ENCODE data around the gene SURF2. TPM values are rescaled to one million over a fixed set of nuclear protein-coding genes. Genes with fewer than 3 reads are reported as not detected.
A peak's percentile ranks its signal among the peaks of the same experiment; 100 is the strongest.

Gene SURF2
- total and polyA plus RNA-seq, 3 experiments from 2014 or later: 34.9 to 46.6 (median 35.2) TPM

DNA sequence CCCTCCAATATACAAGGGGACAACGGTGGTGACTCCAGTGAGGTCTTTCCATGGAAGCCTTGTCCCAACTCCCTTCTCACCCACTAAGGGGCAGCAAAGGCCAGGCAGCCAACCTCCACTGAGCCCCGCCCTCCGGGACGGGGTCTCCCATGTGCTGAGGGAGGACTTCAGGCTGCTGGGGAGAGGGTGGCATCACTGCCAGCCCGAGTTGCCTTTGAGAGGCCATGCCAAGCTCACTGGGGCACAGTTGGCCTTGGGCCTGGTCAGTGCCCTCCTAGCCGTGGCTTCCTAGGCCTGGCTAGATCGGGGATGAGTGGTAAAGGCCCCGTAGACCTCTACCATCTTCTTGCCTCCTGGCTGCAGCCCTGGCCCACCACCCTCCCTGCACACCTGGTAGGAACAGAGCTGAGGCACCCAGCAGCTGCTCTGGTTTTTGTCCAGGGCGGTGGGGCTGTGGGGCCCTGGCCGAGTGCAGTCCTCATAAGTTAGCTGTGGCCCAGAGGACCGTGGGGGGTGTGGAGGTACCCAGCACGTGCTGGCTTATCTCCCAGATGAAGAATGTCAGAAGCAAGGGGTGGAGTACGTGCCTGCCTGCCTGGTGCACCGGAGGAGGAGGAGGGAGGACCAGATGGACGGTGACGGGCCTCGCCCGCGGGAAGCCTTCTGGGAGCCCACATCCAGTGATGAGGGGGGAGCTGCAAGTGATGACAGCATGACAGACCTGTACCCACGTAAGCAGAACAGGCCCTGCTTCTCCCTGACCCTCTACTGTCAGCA is 3.2 kb downstream of the SURF2 start:
- DNase-seq: no peak
- H3K4me3 ChIP-seq (ENCODE audit: low read length): no peak overlapping the region
- Mint-ChIP-seq H3K27me3 (peaks cover 0 to 3% of the 10 kb centered on the region in 2 donors), H3K4me3 (peak overlapping the region in 3 of 7 donors; percentile 36 to 82 (median 75)), H3K4me1 (peaks cover 28 to 62% (median 30%) of the 10 kb centered on the region in 3 donors), H3K36me3 (peaks cover 4 to 74% (median 9%) of the 10 kb centered on the region in 3 donors), H3K9me3 (no peaks in the 10 kb centered on the region), H3K27ac (peak overlapping the region in 7 of 8 donors; percentile 39 to 88 (median 66))
- ChIA-PET POLR2A (interaction anchor here (5.9 kb wide), 1 partner anchor 12 kb away, joined by 58 read pairs; no protein-coding TSS in a partner anchor), CTCF (interaction anchor here (1.5 to 8.2 kb wide), 2 partner anchors 13 to 205 kb away, joined by 3 to 84 read pairs; no protein-coding TSS in a partner anchor)
- peaks cover 47% of the 10 kb centered on the region for H3K36me3 ChIP-seq (ENCODE audit: insufficient read depth, low read length)
- H3K4me1 ChIP-seq (ENCODE audit: insufficient read depth, low read length): peaks cover 32% of the 10 kb centered on the region
- H3K9me3 ChIP-seq (ENCODE audit: low read length): no peaks in the 10 kb centered on the region
- no peak overlapping the region for H3K27ac ChIP-seq (ENCODE audit: low read depth, low read length)
- no peaks in the 10 kb centered on the region for H3K27me3 ChIP-seq (ENCODE audit: insufficient read depth, low read length, poor library complexity, severe bottlenecking)

- H3K27ac ChIP-seq (ENCODE audit: low read depth, low read length): no peak overlapping the region
- Mint-ChIP-seq H3K36me3 (peaks cover 4 to 85% (median 9%) of the 10 kb centered on the region in 3 donors), H3K27ac (peak overlapping the region in 6 of 8 donors; percentile 54 to 95 (median 76)), H3K4me1 (peaks cover 31 to 65% (median 31%) of the 10 kb centered on the region in 3 donors), H3K9me3 (no peaks in the 10 kb centered on the region), H3K4me3 (peak overlapping the region in 1 of 7 donors; percentile 76), H3K27me3 (peaks cover 0 to 3% of the 10 kb centered on the region in 2 donors)
- no peaks in the 10 kb centered on the region for H3K27me3 ChIP-seq (ENCODE audit: insufficient read depth, low read length, poor library complexity, severe bottlenecking)
- no peak for DNase-seq
- H3K4me3 ChIP-seq (ENCODE audit: low read length): no peak overlapping the region
- H3K9me3 ChIP-seq (ENCODE audit: low read length): no peaks in the 10 kb centered on the region
- CTCF ChIA-PET: interaction anchor here (1.2 to 8.2 kb wide), 2 partner anchors 12 to 45 kb away, joined by 3 to 84 read pairs; no protein-coding TSS in a partner anchor
- H3K36me3 ChIP-seq (ENCODE audit: insufficient read depth, low read length): peaks cover 58% of the 10 kb centered on the region
- peaks cover 21% of the 10 kb centered on the region for H3K4me1 ChIP-seq (ENCODE audit: insufficient read depth, low read length)
- POLR2A ChIA-PET: no interaction called here
These were observed 4.3 kb downstream of the SURF2 start for GRCh38 chr9:133360400-133361393.

- Histone ChIP-seq H3K4me1 (ENCODE audit: insufficient read depth, low read length) (peaks cover 18% of the 10 kb centered on the region), H3K36me3 (ENCODE audit: insufficient read depth, low read length) (peaks cover 67% of the 10 kb centered on the region), H3K4me3 (ENCODE audit: low read length) (no peak overlapping the region), H3K9me3 (ENCODE audit: low read length) (no peaks in the 10 kb centered on the region), H3K27me3 (ENCODE audit: insufficient read depth, low read length, poor library complexity, severe bottlenecking) (no peaks in the 10 kb centered on the region), H3K27ac (ENCODE audit: low read depth, low read length) (no peak overlapping the region)
- no peaks in the 10 kb centered on the region for H3K27me3 Mint-ChIP-seq
- H3K27ac Mint-ChIP-seq: peak overlapping the region in 6 of 8 donors; percentile 50 to 95 (median 76)
- CTCF ChIA-PET: interaction anchor here (1.2 to 1.7 kb wide), 2 partner anchors 10 to 44 kb away, joined by 3 to 7 read pairs; no protein-coding TSS in a partner anchor
- H3K9me3 Mint-ChIP-seq: no peaks in the 10 kb centered on the region
- peak overlapping the region in 1 of 7 donors; percentile 76 for H3K4me3 Mint-ChIP-seq
- DNase-seq: no peak
- H3K36me3 Mint-ChIP-seq: peaks cover 4 to 91% (median 11%) of the 10 kb centered on the region in 3 donors
- POLR2A ChIA-PET: no interaction called here
- peaks cover 32 to 70% (median 39%) of the 10 kb centered on the region in 3 donors for H3K4me1 Mint-ChIP-seq
These were observed 5.2 kb downstream of the SURF2 start for GRCh38 chr9:133361507-133362092.

DNA sequence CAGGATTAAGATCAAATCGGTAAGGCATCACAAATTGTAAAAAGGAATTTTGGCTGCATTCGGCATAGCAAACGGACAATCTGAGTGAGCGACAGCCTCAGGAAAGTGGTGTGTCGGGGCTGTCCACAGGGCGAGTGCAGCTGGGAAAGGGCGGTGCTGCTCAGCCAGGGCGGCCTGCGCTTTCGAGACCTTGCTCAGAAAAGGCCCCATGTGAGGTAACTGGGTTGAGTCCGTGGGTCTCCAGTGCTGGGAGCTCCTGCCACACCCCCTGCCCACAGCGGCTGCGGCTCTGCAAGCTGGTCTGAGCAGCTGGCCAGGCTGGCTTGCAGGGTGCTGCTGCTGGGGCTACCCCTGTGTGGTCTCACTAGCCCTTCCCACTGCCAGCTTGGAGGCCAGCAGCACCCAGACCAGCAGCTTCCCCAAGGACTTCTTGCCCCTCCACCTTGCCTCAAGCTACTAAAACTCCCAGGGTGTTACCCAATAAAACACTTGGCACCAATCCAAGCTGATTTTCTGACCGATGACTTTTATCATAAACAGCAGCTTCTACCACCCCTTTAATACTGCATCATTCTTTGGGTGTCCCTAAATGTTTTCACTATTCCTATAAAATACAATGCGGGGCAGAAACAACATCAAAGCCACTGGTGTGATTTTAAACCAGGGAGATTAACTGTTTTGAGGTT is 6.2 kb downstream of the SURF2 start:
- Histone ChIP-seq H3K4me1 (ENCODE audit: insufficient read depth, low read length) (peaks cover 20% of the 10 kb centered on the region), H3K27ac (ENCODE audit: low read depth, low read length) (no peak overlapping the region), H3K27me3 (ENCODE audit: insufficient read depth, low read length, poor library complexity, severe bottlenecking) (no peaks in the 10 kb centered on the region), H3K9me3 (ENCODE audit: low read length) (no peaks in the 10 kb centered on the region), H3K36me3 (ENCODE audit: insufficient read depth, low read length) (peaks cover 75% of the 10 kb centered on the region), H3K4me3 (ENCODE audit: low read length) (no peak overlapping the region)
- Mint-ChIP-seq H3K4me3 (peak overlapping the region in 1 of 7 donors; percentile 76), H3K27ac (peak overlapping the region in 4 of 8 donors; percentile 12 to 87 (median 46)), H3K4me1 (peaks cover 30 to 72% (median 33%) of the 10 kb centered on the region in 3 donors), H3K36me3 (peaks cover 4 to 96% (median 11%) of the 10 kb centered on the region in 3 donors), H3K27me3 (no peaks in the 10 kb centered on the region), H3K9me3 (no peaks in the 10 kb centered on the region)
- ChIA-PET POLR2A (interaction anchor here (0.5 to 0.7 kb wide), 2 partner anchors 12 to 57 kb away, joined by 4 read pairs; no protein-coding TSS in a partner anchor), CTCF (interaction anchor here (1.0 to 3.4 kb wide), 3 partner anchors 9 to 42 kb away, joined by 3 to 10 read pairs (median 7); no protein-coding TSS in a partner anchor)
- DNase-seq: no peak

GRCh38 chr9:133366435-133366834 is 10.1 kb downstream of the SURF2 start:
- peaks cover 47% of the 10 kb centered on the region for H3K4me1 ChIP-seq (ENCODE audit: insufficient read depth, low read length)
- no peak for DNase-seq
- Mint-ChIP-seq H3K27me3 (no peaks in the 10 kb centered on the region), H3K9me3 (no peaks in the 10 kb centered on the region), H3K4me3 (no peak overlapping the region), H3K27ac (peak overlapping the region in 4 of 8 donors; percentile 36 to 62 (median 53)), H3K36me3 (peaks cover 3 to 86% (median 16%) of the 10 kb centered on the region in 3 donors), H3K4me1 (peaks cover 51 to 87% (median 51%) of the 10 kb centered on the region in 3 donors)
- CTCF ChIA-PET: interaction anchor here (0.9 to 2.8 kb wide), 3 partner anchors 10 to 180 kb away, joined by 3 to 11 read pairs (median 8); partner anchors contain the start of genes SURF1 and SURF2
- POLR2A ChIA-PET: no interaction called here
- H3K4me3 ChIP-seq (ENCODE audit: low read length): no peak overlapping the region
- no peaks in the 10 kb centered on the region for H3K9me3 ChIP-seq (ENCODE audit: low read length)
- no peak overlapping the region for H3K27ac ChIP-seq (ENCODE audit: low read depth, low read length)
- peaks cover 56% of the 10 kb centered on the region for H3K36me3 ChIP-seq (ENCODE audit: insufficient read depth, low read length)
- no peaks in the 10 kb centered on the region for H3K27me3 ChIP-seq (ENCODE audit: insufficient read depth, low read length, poor library complexity, severe bottlenecking)

GRCh38 chr9:133367221-133367620 is 10.9 kb downstream of the SURF2 start:
- peaks cover 0 to 82% (median 16%) of the 10 kb centered on the region in 3 donors for H3K36me3 Mint-ChIP-seq
- Histone ChIP-seq H3K4me1 (ENCODE audit: insufficient read depth, low read length) (peaks cover 55% of the 10 kb centered on the region), H3K9me3 (ENCODE audit: low read length) (no peaks in the 10 kb centered on the region), H3K36me3 (ENCODE audit: insufficient read depth, low read length) (peaks cover 48% of the 10 kb centered on the region), H3K4me3 (ENCODE audit: low read length) (no peak overlapping the region), H3K27me3 (ENCODE audit: insufficient read depth, low read length, poor library complexity, severe bottlenecking) (no peaks in the 10 kb centered on the region), H3K27ac (ENCODE audit: low read depth, low read length) (no peak overlapping the region)
- peaks cover 59 to 88% (median 59%) of the 10 kb centered on the region in 3 donors for H3K4me1 Mint-ChIP-seq
- peak overlapping the region in 2 of 7 donors; percentile 38 to 62 for H3K4me3 Mint-ChIP-seq
- CTCF ChIA-PET: interaction anchor here (2.7 to 2.8 kb wide), 2 partner anchors 11 to 181 kb away, joined by 8 to 11 read pairs; partner anchors contain the start of genes SURF1 and SURF2
- peak overlapping the region; percentile 17 to 95 (median 70) for H3K27ac Mint-ChIP-seq
- POLR2A ChIA-PET: no interaction called here
- DNase-seq: no peak
- H3K9me3 Mint-ChIP-seq: no peaks in the 10 kb centered on the region
- H3K27me3 Mint-ChIP-seq: no peaks in the 10 kb centered on the region
